ENCODE measurements around the gene WWOX.

- TF ChIP-seq RAD21 (IDR thresholded peaks at IDR 0.05; ENCODE audit: low read length) = no peak
- no peak for TF ChIP-seq POLR2A (IDR thresholded peaks at IDR 0.05; ENCODE audit: low read depth, low read length)
- TF ChIP-seq CTCF (conservative IDR thresholded peaks at IDR 0.05; ENCODE audit: low read depth, low read length) = no peak
- no peak for TF ChIP-seq BHLHE40 (IDR thresholded peaks at IDR 0.05; ENCODE audit: low read depth, low read length)
- TF ChIP-seq RFX5 (IDR thresholded peaks at IDR 0.05; ENCODE audit: low read depth, low read length) = no peak
- TF ChIP-seq SMC3 (IDR thresholded peaks at IDR 0.05; ENCODE audit: low read depth, low read length) = no peak
- no peak for TF ChIP-seq FOS (IDR thresholded peaks at IDR 0.05; ENCODE audit: low read depth, low read length)
- TF ChIP-seq CHD1 (IDR thresholded peaks at IDR 0.05; ENCODE audit: low read depth, low read length) = no peak
- TF ChIP-seq MAZ (IDR thresholded peaks at IDR 0.05; ENCODE audit: borderline replicate concordance, low read depth, low read length) = no peak
- TF ChIP-seq MXI1 (IDR thresholded peaks at IDR 0.05; ENCODE audit: borderline replicate concordance, low read depth, low read length) = no peak
- no peak for TF ChIP-seq RCOR1 (IDR thresholded peaks at IDR 0.05; ENCODE audit: insufficient replicate concordance, low read length)
- no peak for TF ChIP-seq CEBPB (IDR thresholded peaks at IDR 0.05; ENCODE audit: low read depth, low read length)
- no peak for TF ChIP-seq USF2 (IDR thresholded peaks at IDR 0.05; ENCODE audit: low read depth, low read length)
- TF ChIP-seq NFE2L2 (IDR thresholded peaks at IDR 0.05; ENCODE audit: low read depth, low read length) = no peak
Measured at GRCh38 chr16:78574571-78574970, 475.1 kb downstream of the WWOX start.
